ENCODE results near the gene WFIKKN1. TPM values are rescaled to one million over a fixed set of nuclear protein-coding genes. Genes with fewer than 3 reads are reported as not detected.

The WFIKKN1 gene
- total RNA-seq, 1 donor from 2014 or later, result 0.44 TPM

Other genes with a start within 250 kb of the WFIKKN1 start
- 34.1 and 37.8 TPM in 2 replicates for gene PGAP6, start 249.0 kb upstream of the WFIKKN1 start, total RNA-seq
- gene NME4, start 233.8 kb upstream of the WFIKKN1 start, total RNA-seq, result 64.3 and 64.8 TPM in 2 replicates
- gene DECR2, start 229.1 kb upstream of the WFIKKN1 start, total RNA-seq, result 17.6 and 18.5 TPM in 2 replicates
- gene RAB11FIP3, start 205.3 kb upstream of the WFIKKN1 start, total RNA-seq, result 40.2 and 40.5 TPM in 2 replicates
- 121 and 124 TPM in 2 replicates for gene CAPN15, start 103.3 kb upstream of the WFIKKN1 start, total RNA-seq
- not detected in 2 replicates for gene PRR35, start 70.6 kb upstream of the WFIKKN1 start, total RNA-seq
- 1.1 TPM in 2 replicates for gene NHLRC4, start 64.0 kb upstream of the WFIKKN1 start, total RNA-seq
- 43.2 and 50.3 TPM in 2 replicates for gene PIGQ, start 61.0 kb upstream of the WFIKKN1 start, total RNA-seq
- gene RAB40C, start 40.9 kb upstream of the WFIKKN1 start, total RNA-seq, result 12.5 and 16.5 TPM in 2 replicates
- gene METTL26, start 5.3 kb downstream of the WFIKKN1 start, total RNA-seq, result 146 and 153 TPM in 2 replicates
- 71.2 and 73.0 TPM in 2 replicates for gene MCRIP2, start 10.8 kb downstream of the WFIKKN1 start, total RNA-seq
- 99.9 and 111 TPM in 2 replicates for gene WDR90, start 18.4 kb downstream of the WFIKKN1 start, total RNA-seq
- gene RHOT2, start 37.1 kb downstream of the WFIKKN1 start, total RNA-seq, result 172 and 183 TPM in 2 replicates
- gene RHBDL1, start 44.7 kb downstream of the WFIKKN1 start, total RNA-seq, result 1.1 and 1.2 TPM in 2 replicates
- 90.2 and 93.8 TPM in 2 replicates for gene STUB1, start 49.4 kb downstream of the WFIKKN1 start, total RNA-seq
- 60.3 and 61.1 TPM in 2 replicates for gene JMJD8, start 53.3 kb downstream of the WFIKKN1 start, total RNA-seq
- gene WDR24, start 59.4 kb downstream of the WFIKKN1 start, total RNA-seq, result 22.4 and 24.1 TPM in 2 replicates
- 6.4 and 6.8 TPM in 2 replicates for gene FBXL16, start 74.8 kb downstream of the WFIKKN1 start, total RNA-seq
- 27.7 and 30.2 TPM in 2 replicates for gene METRN, start 84.1 kb downstream of the WFIKKN1 start, total RNA-seq
- 38.5 and 56.3 TPM in 2 replicates for gene ANTKMT, start 90.2 kb downstream of the WFIKKN1 start, total RNA-seq
- gene CCDC78, start 95.5 kb downstream of the WFIKKN1 start, total RNA-seq, result 6.9 and 8.0 TPM in 2 replicates
- gene HAGHL, start 96.1 kb downstream of the WFIKKN1 start, total RNA-seq, result 13.1 and 20.9 TPM in 2 replicates
- 39.5 and 42.5 TPM in 2 replicates for gene CIAO3, start 110.0 kb downstream of the WFIKKN1 start, total RNA-seq
- gene MSLN, start 129.7 kb downstream of the WFIKKN1 start, total RNA-seq, result not detected in 2 replicates
- 43.9 and 45.0 TPM in 2 replicates for gene RPUSD1, start 157.4 kb downstream of the WFIKKN1 start, total RNA-seq
- gene CHTF18, start 157.6 kb downstream of the WFIKKN1 start, total RNA-seq, result 141 and 147 TPM in 2 replicates
- not detected in 2 replicates for gene GNG13, start 169.7 kb downstream of the WFIKKN1 start, total RNA-seq

All from activated CD4-positive, alpha-beta T cell treated with anti-CD3 and anti-CD28 coated beads, Interleukin-2, amount 10 ng/mL, durations not matched to agents 24 days and 14 days (primary cell).